ENCODE results near the gene KRTAP2-3.

KRTAP2-3 gene

GRCh38 chr17:41082626-41083025 is 22.7 kb upstream of the KRTAP2-3 start:
- H3K9me2 ChIP-seq (ENCODE audit: low read depth, low read length) = no peaks in the 10 kb centered on the region
- no peak overlapping the region for H3K27ac ChIP-seq (ENCODE audit: low read depth, low read length, poor library complexity, severe bottlenecking)
- no peaks in the 10 kb centered on the region for H3K36me3 ChIP-seq (ENCODE audit: insufficient read depth, low read length)
- TF ChIP-seq CTCF (IDR thresholded peaks at IDR 0.05; ENCODE audit: low read length) (no peak), EZH2 (IDR thresholded peaks at IDR 0.05; ENCODE audit: borderline replicate concordance, low read length) (no peak)
- H3F3A ChIP-seq (ENCODE audit: insufficient read depth, low read length) = no peaks in the 10 kb centered on the region
- H3K4me3 ChIP-seq (ENCODE audit: low read depth, low read length, poor library complexity, severe bottlenecking) = no peak overlapping the region
- no peaks in the 10 kb centered on the region for H4K20me1 ChIP-seq (ENCODE audit: insufficient read depth, low read length)
- no peaks in the 10 kb centered on the region for H3K9me3 ChIP-seq (ENCODE audit: low read length)
- no peak overlapping the region for H3K9ac ChIP-seq (ENCODE audit: low read length)
- H3K4me1 ChIP-seq (ENCODE audit: insufficient read depth, low read length, severe bottlenecking) = no peaks in the 10 kb centered on the region
- no peaks in the 10 kb centered on the region for H3K79me2 ChIP-seq (ENCODE audit: insufficient read depth, low read length)
- H3K27me3 ChIP-seq (ENCODE audit: insufficient read depth, low read length) = no peaks in the 10 kb centered on the region
- no peak overlapping the region for H2AFZ ChIP-seq (ENCODE audit: low read length)
- no peak overlapping the region for H3K4me2 ChIP-seq (ENCODE audit: low read length)

DNA sequence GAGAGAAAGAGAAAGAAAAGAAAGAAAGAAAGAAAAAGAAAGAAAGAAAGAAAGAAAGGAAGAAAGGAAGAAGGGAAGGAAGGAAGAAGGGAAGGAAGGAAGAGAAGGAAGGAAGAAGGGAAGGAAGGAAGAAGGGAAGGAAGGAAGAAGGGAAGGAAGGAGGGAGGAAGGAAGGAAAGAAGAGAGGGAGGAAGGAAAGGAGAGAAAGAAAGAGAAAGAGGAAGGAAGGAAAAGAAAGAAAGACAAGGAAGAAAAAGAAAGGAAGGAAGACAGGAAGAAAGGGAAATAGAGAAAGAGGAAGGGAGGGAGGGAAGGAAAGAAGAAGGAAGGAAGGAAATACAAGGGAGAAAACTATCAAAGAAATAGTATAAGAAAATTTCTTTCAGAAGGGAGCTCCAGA is 16.9 kb upstream of the KRTAP2-3 start:
- no peaks in the 10 kb centered on the region for H3K79me2 ChIP-seq (ENCODE audit: insufficient read depth, low read length)
- H3K4me3 ChIP-seq (ENCODE audit: low read depth, low read length, poor library complexity, severe bottlenecking) = no peak overlapping the region
- no peak overlapping the region for H2AFZ ChIP-seq (ENCODE audit: low read length)
- H3K4me2 ChIP-seq (ENCODE audit: low read length) = no peak overlapping the region
- H3K9me3 ChIP-seq (ENCODE audit: low read length) = no peaks in the 10 kb centered on the region
- H3K36me3 ChIP-seq (ENCODE audit: insufficient read depth, low read length) = no peaks in the 10 kb centered on the region
- no peaks in the 10 kb centered on the region for H3K9me2 ChIP-seq (ENCODE audit: low read depth, low read length)
- no peak overlapping the region for H3K9ac ChIP-seq (ENCODE audit: low read length)
- no peaks in the 10 kb centered on the region for H3K27me3 ChIP-seq (ENCODE audit: insufficient read depth, low read length)
- no peaks in the 10 kb centered on the region for H3K4me1 ChIP-seq (ENCODE audit: insufficient read depth, low read length, severe bottlenecking)
- H3F3A ChIP-seq (ENCODE audit: insufficient read depth, low read length) = no peaks in the 10 kb centered on the region
- no peak for TF ChIP-seq EZH2 (IDR thresholded peaks at IDR 0.05; ENCODE audit: borderline replicate concordance, low read length)
- TF ChIP-seq CTCF (IDR thresholded peaks at IDR 0.05; ENCODE audit: low read length) = no peak
- no peaks in the 10 kb centered on the region for H4K20me1 ChIP-seq (ENCODE audit: insufficient read depth, low read length)
- H3K27ac ChIP-seq (ENCODE audit: low read depth, low read length, poor library complexity, severe bottlenecking) = no peak overlapping the region

- H3K9ac ChIP-seq (ENCODE audit: low read length) = no peak overlapping the region
- H3K27ac ChIP-seq (ENCODE audit: low read depth, low read length, poor library complexity, severe bottlenecking) = no peak overlapping the region
- TF ChIP-seq EZH2 (IDR thresholded peaks at IDR 0.05; ENCODE audit: borderline replicate concordance, low read length) (no peak), CTCF (IDR thresholded peaks at IDR 0.05; ENCODE audit: low read length) (no peak)
- no peaks in the 10 kb centered on the region for H4K20me1 ChIP-seq (ENCODE audit: insufficient read depth, low read length)
- H3K9me2 ChIP-seq (ENCODE audit: low read depth, low read length) = no peaks in the 10 kb centered on the region
- no peaks in the 10 kb centered on the region for H3K36me3 ChIP-seq (ENCODE audit: insufficient read depth, low read length)
- H3K4me1 ChIP-seq (ENCODE audit: insufficient read depth, low read length, severe bottlenecking) = no peaks in the 10 kb centered on the region
- H3K79me2 ChIP-seq (ENCODE audit: insufficient read depth, low read length) = no peaks in the 10 kb centered on the region
- no peaks in the 10 kb centered on the region for H3K9me3 ChIP-seq (ENCODE audit: low read length)
- no peaks in the 10 kb centered on the region for H3F3A ChIP-seq (ENCODE audit: insufficient read depth, low read length)
- no peaks in the 10 kb centered on the region for H3K27me3 ChIP-seq (ENCODE audit: insufficient read depth, low read length)
- no peak overlapping the region for H2AFZ ChIP-seq (ENCODE audit: low read length)
- H3K4me3 ChIP-seq (ENCODE audit: low read depth, low read length, poor library complexity, severe bottlenecking) = no peak overlapping the region
- H3K4me2 ChIP-seq (ENCODE audit: low read length) = no peak overlapping the region
These were observed 13.8 kb upstream of the KRTAP2-3 start for GRCh38 chr17:41073676-41074075.
